Fibroblast of lung (primary cell): Measurements from ENCODE around the gene RASA4.
"Not testable (repeated sequence)": the region's sequence is repeated elsewhere in the genome, so short reads cannot be mapped to it uniquely, and the experiment has no call there.

ENCODE experiments used
- EZH2 ChIP-seq: IDR thresholded peaks from 2 replicates; pipeline ENCODE4 v1.5.1; 2012; ENCODE audit warnings: low read length, control low read depth, mild to moderate bottlenecking; ENCODE audit errors: missing control alignments
- TF ChIP-seq, protein P1 (sequence below), 2 donors: IDR thresholded peaks in 1 of 2; conservative IDR thresholded peaks in 1 of 2; 1 replicate in 1 of 2; 2 replicates in 1 of 2; pipeline ENCODE4 v1.5.1; 2011 to 2012; ENCODE audit warnings: low read length in 2 of 2, control low read depth in 1 of 2, inconsistent platforms in 1 of 2, low read depth in 1 of 2, mild to moderate bottlenecking in 1 of 2

DNA sequence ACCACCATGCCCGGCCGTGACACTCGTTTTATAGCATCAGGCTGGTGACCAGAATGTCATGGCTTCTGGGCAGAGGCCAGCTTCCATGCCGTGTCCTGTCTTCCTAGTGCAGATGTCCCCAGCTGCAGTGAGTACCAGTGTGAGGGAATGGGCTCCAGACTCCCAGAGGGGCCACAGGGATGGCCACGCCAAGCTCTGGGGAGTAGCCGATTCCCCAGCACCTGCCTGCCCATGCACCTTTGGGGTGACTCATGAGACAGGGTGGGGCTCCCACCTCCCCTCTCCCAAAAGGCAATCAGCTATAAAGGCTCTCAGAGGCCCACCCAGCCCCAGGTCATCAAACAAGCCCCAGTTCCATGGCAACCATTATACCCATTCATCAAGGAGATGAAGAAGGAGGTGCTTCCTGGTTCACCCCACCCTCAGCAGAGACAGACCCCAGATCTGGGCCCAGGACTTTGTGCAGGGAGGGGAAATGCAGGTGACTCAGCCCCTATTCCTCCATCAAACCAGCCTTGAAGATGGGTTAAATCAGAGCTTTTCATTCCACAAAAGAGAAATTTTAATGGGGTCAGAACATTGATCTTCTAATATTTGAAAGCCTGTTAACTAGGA is 65.6 kb downstream of the RASA4 start, which contains the start of gene SPDYE2:
- TF ChIP-seq, protein P1, sequence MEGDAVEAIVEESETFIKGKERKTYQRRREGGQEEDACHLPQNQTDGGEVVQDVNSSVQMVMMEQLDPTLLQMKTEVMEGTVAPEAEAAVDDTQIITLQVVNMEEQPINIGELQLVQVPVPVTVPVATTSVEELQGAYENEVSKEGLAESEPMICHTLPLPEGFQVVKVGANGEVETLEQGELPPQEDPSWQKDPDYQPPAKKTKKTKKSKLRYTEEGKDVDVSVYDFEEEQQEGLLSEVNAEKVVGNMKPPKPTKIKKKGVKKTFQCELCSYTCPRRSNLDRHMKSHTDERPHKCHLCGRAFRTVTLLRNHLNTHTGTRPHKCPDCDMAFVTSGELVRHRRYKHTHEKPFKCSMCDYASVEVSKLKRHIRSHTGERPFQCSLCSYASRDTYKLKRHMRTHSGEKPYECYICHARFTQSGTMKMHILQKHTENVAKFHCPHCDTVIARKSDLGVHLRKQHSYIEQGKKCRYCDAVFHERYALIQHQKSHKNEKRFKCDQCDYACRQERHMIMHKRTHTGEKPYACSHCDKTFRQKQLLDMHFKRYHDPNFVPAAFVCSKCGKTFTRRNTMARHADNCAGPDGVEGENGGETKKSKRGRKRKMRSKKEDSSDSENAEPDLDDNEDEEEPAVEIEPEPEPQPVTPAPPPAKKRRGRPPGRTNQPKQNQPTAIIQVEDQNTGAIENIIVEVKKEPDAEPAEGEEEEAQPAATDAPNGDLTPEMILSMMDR (conservative IDR thresholded peaks at IDR 0.05 in 1 of 2, IDR thresholded peaks at IDR 0.05 in 1 of 2; ENCODE audit: low read depth in 1 of 2, low read length in 2 of 2) = not testable (repeated sequence)
- not testable (repeated sequence) for TF ChIP-seq EZH2
